Fibroblast of lung (primary cell): ENCODE measurements around the gene LUC7L3.

Experiments
- EZH2 ChIP-seq: IDR thresholded peaks from 2 replicates; pipeline ENCODE4 v1.5.1; 2012; ENCODE audit warnings: low read length, control low read depth, mild to moderate bottlenecking; ENCODE audit errors: missing control alignments
- TF ChIP-seq, protein P1 (sequence below), 2 donors: IDR thresholded peaks in 1 of 2; conservative IDR thresholded peaks in 1 of 2; 1 replicate in 1 of 2; 2 replicates in 1 of 2; pipeline ENCODE4 v1.5.1; 2011 to 2012; ENCODE audit warnings: low read length in 2 of 2, control low read depth in 1 of 2, inconsistent platforms in 1 of 2, low read depth in 1 of 2, mild to moderate bottlenecking in 1 of 2

DNA sequence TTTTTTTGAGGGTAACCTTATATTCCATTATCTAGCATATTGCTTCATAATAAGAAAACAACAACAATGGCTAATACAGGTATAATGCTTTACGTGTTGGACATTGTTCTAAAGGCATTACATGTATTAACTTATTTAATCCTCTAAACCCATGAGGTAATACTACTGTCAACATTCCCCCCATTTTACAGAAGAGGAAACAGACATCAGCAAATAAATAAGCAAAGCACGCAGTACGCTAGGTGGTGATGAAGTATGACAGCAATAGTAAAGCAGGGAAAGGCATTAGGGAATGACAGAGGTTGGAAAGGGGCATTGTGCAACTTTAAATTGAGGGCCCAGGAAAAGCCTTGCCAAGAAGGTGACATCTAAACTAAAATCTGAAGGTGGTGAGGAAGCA, 16.2 kb upstream of the LUC7L3 start:
- TF ChIP-seq, protein P1, sequence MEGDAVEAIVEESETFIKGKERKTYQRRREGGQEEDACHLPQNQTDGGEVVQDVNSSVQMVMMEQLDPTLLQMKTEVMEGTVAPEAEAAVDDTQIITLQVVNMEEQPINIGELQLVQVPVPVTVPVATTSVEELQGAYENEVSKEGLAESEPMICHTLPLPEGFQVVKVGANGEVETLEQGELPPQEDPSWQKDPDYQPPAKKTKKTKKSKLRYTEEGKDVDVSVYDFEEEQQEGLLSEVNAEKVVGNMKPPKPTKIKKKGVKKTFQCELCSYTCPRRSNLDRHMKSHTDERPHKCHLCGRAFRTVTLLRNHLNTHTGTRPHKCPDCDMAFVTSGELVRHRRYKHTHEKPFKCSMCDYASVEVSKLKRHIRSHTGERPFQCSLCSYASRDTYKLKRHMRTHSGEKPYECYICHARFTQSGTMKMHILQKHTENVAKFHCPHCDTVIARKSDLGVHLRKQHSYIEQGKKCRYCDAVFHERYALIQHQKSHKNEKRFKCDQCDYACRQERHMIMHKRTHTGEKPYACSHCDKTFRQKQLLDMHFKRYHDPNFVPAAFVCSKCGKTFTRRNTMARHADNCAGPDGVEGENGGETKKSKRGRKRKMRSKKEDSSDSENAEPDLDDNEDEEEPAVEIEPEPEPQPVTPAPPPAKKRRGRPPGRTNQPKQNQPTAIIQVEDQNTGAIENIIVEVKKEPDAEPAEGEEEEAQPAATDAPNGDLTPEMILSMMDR (conservative IDR thresholded peaks at IDR 0.05 in 1 of 2, IDR thresholded peaks at IDR 0.05 in 1 of 2; ENCODE audit: low read depth in 1 of 2, low read length in 2 of 2) = no peak
- no peak for TF ChIP-seq EZH2
